Embryonic facial prominence (tissue), 1 donor: Measurements from ENCODE around the gene TEX264.
"Not testable (repeated sequence)": the region's sequence is repeated elsewhere in the genome, so short reads cannot be mapped to it uniquely, and the experiment has no call there.

ENCODE experiments used
- DNase-seq: peaks from one replicate; pipeline ENCODE4 v3.0.0-alpha.2; 2016; ENCODE audit errors: extremely low spot score

The TEX264 gene

DNA sequence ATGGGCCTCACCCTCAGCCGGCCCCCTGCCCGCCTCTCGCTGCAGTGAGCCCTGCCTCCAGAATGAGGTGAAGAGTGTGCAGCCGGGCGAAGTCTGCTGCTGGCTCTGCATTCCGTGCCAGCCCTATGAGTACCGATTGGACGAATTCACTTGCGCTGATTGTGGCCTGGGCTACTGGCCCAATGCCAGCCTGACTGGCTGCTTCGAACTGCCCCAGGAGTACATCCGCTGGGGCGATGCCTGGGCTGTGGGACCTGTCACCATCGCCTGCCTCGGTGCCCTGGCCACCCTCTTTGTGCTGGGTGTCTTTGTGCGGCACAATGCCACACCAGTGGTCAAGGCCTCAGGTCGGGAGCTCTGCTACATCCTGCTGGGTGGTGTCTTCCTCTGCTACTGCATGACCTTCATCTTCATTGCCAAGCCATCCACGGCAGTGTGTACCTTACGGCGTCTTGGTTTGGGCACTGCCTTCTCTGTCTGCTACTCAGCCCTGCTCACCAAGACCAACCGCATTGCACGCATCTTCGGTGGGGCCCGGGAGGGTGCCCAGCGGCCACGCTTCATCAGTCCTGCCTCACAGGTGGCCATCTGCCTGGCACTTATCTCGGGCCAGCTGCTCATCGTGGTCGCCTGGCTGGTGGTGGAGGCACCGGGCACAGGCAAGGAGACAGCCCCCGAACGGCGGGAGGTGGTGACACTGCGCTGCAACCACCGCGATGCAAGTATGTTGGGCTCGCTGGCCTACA is 44.4 kb downstream of the TEX264 start:
- DNase-seq = no peak

DNA sequence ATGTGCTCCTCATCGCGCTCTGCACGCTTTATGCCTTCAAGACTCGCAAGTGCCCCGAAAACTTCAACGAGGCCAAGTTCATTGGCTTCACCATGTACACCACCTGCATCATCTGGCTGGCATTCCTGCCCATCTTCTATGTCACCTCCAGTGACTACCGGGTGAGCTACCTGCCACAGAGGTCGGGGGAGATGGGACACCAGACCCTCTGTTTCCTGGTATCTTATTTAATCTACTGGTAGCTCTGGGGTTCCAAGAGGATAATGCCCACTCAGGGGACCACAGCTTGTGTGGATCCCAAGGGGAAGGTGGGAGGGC is 44.9 kb downstream of the TEX264 start:
- DNase-seq = no peak

DNA sequence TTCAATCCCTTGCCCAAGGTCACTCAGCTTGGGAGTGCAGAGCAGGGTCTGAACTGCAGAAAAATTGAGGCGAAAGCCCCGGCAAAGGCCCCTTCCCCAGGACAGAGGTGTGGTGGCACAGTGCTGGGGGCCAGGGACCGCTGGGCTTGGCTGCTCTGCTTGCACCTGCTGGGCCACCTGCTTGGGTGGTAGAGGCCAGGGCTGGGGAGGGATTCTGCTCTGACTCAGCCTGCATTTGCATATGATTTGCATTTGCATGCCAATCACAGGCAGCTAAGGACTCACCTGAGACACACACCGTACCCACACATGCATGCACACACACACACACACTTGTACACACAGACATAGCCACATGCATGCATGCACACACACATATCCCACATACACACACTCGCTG is 45.8 kb downstream of the TEX264 start:
- no peak for DNase-seq

DNA sequence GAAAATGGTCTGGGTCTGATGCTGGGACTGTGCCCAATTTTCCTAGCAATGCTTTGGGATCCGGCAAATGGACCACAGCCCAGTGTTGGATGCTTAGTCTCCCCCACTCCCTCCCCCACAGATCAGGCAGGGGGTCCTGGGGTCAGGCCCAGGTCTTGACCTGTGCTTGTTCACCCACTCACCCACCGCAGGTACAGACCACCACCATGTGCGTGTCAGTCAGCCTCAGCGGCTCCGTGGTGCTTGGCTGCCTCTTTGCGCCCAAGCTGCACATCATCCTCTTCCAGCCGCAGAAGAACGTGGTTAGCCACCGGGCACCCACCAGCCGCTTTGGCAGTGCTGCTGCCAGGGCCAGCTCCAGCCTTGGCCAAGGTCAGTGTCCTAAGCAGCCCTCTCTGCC is 46.4 kb downstream of the TEX264 start:
- no peak for DNase-seq

DNA sequence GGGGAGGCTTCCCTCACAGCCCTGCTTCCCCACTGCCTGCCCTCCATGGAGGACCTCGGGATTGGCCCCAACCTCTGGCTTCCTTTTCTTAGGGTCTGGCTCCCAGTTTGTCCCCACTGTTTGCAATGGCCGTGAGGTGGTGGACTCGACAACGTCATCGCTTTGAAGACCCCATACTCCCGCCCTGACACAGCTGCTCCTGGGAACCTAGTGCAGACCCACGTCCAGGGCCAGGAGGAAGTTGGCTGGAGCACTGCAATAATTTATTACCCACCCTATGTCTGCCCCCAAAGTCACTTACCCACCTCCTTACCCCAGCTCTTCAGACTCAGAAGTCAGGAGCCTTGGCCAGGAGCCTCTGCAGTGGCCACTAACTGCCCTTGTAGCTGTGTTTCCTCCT is 46.9 kb downstream of the TEX264 start:
- DNase-seq = no peak

DNA sequence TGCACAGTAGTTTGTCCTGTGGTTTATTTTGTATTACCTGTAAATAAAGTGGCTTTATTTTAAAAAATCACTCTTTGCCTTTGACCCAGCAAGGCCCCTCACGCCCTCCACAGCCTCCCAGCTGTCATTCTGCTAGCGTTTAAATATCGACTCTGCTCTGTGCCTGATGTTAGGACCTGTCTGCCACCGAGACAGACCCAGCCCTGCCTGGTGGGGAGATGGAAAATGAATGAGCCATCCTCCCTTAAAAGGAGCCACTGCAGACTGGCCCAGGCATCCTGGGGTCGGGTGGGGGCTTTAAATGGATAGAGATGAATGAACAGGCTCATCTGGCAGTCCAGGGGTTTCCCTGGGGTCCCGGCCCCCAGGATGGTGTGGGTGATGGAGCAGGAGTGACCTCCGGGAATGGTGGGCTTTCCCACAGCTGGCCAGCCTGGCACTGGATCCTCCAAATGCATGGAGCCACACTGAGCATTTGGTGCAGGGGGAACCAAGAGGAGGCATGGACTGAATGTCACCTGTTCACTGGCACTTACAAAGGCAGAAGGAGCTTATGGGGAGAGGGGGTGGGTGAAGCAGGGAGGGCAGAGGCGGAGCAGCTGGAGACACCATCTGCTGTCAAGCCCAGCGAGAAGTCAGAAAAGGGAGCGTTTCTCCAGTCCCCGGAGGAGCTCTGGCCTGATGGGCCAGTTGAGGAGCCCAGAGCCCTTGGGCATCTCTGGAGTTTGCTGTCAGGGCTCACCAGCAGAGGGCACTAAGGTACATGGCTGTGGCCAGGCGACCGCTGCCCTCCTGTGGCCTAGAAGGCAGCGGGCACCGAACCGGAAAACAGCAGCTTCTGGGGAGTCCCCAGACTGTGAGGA is 47.7 kb downstream of the TEX264 start:
- DNase-seq = no peak

DNA sequence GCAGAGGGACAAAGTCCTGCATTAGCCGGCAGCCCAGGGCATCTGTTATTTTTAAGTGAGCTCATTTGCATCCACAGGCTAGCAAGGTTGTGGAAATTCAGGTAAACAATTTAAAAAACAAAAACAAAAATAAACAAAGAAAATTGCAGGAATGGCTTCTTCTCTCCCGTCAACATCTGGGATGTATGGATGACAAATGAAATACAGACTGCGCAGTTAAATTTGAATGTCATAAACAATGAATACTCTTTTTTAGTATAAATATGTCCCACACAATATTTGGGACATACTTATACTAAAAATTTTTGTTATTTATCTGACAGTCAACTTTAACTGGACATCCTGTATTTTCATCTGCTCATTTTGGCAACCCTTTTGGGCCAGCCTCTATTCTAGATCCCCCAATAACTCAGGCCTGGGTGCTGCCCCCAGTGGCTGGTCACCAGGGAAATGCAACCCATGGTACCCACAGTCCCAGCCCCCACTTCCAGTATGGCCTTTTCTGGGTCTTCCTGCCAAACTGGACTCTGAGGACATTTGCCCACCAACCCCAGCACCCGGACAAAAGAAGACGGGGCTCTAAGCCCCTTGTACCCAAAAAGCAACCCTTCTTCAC is 48.5 kb downstream of the TEX264 start:
- DNase-seq = no peak

DNA sequence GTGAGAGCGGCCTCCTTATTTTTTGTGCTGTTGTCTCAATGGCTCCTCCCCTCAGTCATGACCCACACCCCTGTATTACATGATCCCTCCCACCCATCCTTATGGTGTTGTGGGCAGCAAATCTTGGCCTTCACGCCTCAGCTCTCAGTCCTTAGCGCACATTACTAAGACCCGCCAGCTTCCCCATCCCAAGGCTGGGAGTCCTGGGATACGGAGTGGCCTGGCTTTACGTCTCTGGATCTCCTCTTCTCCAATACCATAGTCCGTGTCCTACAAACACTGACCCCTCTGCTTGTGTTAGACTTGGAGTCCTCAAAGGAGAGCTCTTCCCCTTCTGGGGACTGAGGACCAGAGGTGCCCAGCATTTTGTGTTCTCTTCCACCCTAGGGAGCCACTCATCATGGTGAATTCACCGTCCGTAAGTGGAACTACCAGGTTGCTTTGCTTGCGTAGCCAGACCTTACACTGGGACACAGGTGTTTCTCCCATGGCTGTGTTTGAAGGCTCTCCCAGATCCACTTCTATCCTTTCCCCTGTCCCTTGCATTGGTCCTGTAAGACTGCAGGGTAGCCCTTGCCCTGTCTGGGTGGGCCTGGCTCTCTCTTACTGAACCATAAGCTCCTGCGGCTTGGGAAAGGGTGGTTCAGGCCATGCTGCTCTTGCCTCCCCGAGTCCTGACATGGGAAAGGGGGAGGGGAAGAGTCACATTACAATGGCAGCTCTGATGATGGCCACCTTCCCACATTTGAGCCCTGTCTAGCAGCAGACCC is 49.4 kb downstream of the TEX264 start:
- DNase-seq = no peak

DNA sequence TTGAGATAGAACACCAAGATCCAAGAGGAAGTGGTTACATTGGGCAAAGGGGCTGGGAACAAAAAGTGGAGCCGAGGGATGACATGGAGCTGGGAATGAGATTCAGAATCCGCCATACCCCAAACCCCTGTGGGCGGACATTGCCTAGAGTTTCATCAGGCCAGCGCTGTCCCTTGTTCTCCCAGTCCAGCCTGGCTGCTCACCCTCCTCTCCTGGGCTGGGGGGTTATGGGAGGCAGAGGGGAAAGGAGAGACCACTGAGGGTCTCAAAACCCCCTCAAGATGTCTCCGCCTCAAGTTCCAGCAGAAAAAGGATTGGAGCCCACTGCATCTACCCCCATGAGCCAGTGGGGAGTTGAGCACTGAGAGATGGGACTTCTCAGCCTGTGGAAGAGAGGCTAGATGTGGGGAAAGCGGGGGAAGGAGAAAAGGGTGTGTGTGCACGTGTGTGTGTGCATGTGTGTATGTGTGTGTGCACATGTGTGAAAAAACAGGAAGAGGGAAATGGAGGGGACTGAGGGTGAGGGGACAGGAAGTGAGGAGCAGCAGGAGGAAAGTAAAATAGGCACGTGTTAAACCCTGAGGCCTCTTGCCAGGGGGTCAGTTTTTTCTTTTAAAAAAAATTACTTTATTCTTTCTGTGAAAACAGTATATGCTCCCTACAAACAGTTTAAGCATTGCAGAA is 50.2 kb downstream of the TEX264 start:
- DNase-seq = no peak

DNA sequence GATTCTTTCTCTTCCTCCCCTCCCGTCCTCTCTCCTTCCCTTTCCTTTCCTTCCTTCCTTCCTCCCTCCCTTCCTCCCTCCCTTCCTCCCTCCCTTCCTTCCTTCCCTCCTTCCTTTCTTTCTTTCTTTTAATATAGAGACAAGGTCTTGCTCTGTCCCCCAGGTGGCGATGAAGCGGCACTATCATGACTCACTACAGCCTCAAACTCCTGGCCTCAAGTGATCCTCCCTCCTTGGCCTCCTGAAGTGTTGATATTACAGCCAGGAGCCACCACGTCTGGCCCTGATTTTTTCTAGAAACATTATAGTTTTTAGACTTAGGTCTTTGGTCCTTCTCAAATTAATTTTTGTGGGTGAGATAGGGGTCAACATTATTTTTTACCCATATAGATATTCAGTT is 51.3 kb downstream of the TEX264 start:
- no peak for DNase-seq

DNA sequence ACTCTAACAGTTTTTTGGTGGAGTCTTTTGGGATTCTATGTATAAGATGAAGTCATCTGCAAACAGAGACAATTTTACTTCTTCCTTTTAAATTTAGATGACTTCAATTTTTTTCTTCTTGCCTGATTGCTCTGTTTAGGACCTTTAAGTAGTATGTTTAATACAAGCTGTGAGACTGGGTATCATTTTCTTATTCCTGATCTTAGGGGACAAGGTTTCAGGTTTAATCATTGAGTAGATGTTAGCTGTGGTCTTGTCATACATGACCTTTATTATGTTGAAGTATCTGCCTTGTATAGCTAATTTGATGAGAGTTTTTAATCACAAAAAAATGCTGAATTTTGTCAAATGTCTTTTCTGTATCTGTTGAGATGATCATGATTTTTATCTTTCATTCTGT is 56.4 kb downstream of the TEX264 start:
- no peak for DNase-seq

DNA sequence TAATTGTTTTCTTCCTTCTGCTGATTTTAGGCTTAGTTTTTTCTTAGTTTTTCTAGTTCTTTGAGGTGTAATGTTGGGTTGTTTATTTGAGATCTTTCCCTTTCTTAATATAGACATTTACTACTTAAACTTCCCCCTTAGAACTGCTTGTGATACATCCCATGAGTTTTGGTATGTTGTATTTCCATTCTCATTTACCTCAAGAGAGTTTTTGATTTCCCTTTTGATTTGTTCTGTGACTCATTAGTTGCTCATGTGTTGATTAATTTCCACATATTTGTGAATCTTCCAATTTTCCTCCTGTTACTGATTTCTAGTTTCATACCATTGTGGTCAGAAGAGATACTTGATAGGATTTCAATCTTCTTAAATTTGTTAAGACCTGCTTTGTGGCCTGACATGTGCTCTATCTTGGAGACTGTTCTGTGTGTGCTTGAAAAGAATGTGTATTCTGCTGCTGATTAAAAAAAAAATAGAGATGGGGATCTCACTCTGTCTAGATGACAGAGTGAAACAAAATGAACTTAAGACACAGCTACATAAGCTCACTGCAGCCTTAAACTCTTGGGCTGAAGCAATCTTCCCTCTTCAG is 58.1 kb downstream of the TEX264 start:
- no peak for DNase-seq

DNA sequence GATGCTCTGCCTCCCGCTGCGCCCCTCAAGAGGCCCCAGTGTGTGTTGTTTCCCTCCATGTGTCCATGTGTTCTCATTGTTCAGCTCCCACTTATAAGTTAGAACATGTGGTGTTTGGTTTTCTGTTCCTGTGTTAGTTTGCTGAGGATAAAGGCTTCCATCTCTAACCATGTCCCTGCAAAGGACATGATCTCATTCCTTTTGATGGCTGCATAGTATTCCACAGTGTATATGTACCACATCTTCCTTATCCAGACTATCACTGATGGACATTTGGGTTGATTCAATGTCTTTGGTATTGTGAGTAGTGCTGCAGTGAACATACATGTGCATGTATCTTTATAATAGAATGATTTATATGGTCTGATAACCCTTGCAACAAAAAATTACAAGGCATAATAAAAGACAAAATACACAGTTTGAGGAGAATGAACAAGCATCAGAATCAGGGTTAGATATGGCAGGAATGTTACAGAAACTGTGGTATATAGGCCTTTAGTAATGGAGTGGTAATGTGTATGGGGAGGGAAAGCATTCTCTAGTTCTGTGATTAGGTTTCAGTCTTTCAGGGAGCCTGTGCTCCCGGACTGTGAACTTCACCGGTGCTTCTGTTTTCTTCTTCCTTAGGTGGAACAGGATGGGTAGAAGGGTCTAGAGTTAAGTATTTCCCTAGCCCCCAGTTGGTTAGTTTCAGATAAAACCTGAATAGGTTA is 63.0 kb downstream of the TEX264 start:
- no peak for DNase-seq

DNA sequence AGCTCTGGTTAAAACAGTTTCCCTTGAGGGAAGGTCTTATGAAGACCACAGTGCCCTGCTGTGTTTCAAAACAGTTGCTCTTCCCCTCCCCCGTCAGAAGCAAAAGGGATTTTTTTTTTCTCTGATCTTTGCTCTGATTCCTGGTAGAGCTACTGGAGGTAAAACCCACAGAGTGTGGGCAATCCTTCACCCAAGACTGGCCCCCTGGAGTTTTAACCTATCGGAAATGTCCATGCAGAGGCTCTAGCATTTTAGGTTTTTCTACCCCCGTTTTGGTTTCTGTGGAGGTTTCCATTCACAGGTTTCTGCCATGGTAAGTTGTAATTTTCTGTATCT is 63.5 kb downstream of the TEX264 start:
- no peak for DNase-seq

DNA sequence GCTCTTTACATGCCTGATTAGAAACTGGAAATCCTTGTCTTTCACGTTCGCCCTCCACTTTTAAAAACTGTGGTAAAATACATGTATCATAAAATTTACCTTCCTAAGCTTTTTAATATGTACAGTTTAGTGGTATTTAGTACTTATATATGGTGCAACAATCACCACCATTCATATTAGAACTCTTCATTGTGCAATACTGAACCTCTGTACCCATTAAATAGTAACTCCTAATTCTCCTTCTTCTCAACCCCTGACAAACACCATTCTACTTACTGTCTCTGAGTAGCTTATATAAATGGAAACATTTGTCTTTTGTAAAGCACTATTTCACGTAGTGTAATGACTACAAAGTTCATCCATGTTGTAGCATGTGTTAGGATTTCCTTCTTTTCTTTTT is 64.0 kb downstream of the TEX264 start:
- no peak for DNase-seq

DNA sequence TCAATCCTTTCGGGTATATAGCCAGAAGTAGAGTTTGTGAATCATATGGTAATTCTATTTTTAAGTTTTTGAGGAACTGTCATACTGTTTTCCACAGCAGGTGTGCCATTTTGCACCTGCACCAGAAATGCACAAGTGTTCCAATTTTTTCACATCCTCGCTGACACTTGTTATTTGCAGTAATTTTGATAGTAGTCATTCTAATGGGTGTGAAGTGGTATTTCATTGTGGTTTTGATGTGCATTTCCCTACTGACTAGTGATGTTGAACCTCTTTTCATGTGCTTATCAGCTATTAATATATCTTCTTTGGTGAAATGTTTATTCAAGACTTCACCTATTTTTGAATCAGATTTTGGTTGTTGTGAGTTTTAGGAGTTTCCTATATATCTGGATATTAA is 64.9 kb downstream of the TEX264 start:
- DNase-seq = no peak

DNA sequence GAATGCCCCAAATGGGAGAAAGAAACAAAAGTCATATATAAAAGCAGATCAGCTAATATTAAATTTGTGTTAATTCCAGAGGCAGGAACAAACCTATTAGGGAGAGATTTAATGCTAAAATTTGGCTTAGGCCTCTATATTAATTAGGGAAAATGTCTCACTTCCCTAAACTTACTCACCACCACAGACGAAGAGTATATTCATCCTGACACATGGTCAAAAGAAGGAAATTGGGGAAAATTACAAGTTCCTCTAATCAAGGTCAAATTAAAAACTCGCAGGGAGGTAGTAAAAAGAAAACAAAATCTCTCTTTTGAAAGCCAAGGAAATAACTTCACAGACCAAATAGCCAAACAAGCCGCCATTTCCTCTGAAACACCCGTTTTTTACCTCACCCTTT is 68.1 kb downstream of the TEX264 start:
- no peak for DNase-seq

DNA sequence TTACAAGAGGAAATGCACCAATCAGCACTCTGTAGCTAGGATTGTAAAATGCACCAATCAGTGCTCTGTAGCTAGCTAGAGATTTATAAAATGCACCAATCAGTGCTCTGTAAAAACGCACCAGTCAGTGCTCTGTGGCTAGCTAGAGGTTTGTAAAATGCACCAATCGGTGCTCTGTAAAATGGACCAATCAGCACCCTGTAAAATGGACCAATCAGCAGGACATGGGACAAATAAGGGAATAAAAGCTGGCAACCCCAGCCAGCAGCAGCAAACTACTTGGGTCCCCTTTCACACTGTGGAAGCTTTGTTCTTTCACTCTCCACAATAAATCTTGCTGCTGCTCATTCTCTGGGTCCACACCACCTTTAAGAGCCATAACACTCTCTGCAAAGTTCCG is 71.3 kb downstream of the TEX264 start:
- DNase-seq = not testable (repeated sequence)

DNA sequence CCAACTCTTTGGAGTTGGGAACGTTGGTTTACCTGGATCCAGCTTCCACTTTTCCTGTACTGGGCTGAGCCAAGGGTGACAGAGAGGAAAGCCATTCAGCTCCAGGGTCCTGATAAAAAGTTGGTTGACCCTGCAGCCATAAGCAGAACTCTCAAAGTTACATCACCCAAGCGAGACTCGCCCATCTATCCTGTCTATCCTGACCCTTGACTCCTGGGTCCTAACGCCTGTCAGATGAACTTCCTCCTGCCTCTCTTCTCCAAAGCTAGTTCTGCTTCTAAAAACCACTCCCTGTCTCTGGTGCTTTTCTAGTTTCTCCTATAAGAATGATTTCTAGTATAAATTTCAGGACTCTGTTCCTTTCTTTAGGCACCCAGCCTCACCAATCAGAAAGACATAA is 71.9 kb downstream of the TEX264 start:
- not testable (repeated sequence) for DNase-seq

DNA sequence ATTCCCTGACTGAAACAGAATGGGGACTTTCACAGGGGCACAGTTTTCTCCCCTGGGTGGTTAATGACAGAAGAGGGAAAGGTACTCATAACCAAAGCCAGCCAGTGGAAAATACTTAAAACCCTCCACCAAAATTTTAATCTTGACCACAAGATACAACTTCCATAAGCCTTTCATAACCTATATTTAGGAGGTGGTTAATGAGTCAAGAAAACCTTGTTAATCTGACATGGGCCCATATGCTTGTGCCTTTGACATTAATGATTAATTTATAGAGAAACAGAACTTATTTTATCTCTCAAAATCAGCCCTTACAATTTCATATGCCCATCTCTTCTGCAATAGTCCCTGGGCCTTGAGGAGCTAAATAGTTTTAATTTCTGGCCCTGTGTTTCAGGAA is 76.8 kb downstream of the TEX264 start:
- DNase-seq = no peak

DNA sequence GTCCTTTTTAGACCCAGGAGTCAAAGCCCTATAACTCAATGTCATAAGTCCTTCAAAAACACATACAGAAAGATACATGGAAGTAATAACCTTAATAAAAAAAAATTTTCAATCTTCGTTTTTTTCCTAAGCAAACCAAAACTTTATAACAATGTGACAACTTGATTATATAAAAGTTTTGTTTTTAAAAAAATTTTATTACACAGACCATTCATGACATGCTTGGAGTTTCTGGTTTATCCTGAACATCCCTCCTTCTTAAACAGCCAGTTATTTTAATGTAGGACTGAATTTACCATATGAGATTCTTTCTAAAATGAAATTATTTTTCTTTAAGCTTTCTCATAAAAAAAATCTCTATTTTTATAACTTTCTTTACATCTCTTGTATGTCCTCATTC is 77.3 kb downstream of the TEX264 start:
- no peak for DNase-seq
